Omental fat pad (tissue), 4 donors: ENCODE measurements around the gene TRAPPC2L. TPM values are rescaled to one million over a fixed set of nuclear protein-coding genes. Genes with fewer than 3 reads are reported as not detected.
"Not testable (repeated sequence)": the region's sequence is repeated elsewhere in the genome, so short reads cannot be mapped to it uniquely, and the experiment has no call there.

Experiments used
- ATAC-seq: fragments of 150-250 bp; one replicate; pipeline ENCODE4 v1.9.1; 2016; ENCODE audit warnings: mild to moderate bottlenecking, moderate library complexity; ENCODE audit not compliant: low FRiP score
- DNase-seq: peaks from one replicate; pipeline ENCODE4 v3.0.0-alpha.2; 2019; ENCODE audit warnings: low spot score
- total RNA-seq, 4 donors: library from RNA; depleted of rRNA; stranded (reverse); fragments of >200 nt; gene quantifications; one replicate each; pipeline ENCODE4 v1.1.0, GENCODE V29; 2016
- TF ChIP-seq, protein P1 (sequence below), 3 donors: fragments of 450-650 bp; IDR thresholded peaks; one replicate each; pipeline ENCODE4 v1.5.1; 2016 to 2017; ENCODE audit warnings: antibody characterized with exemption in 3 of 3, mild to moderate bottlenecking in 3 of 3, moderate library complexity in 2 of 3

TRAPPC2L gene
- total RNA-seq, 4 donors from 2014 or later, result 25.3 to 49.4 (median 39.7) TPM

DNA sequence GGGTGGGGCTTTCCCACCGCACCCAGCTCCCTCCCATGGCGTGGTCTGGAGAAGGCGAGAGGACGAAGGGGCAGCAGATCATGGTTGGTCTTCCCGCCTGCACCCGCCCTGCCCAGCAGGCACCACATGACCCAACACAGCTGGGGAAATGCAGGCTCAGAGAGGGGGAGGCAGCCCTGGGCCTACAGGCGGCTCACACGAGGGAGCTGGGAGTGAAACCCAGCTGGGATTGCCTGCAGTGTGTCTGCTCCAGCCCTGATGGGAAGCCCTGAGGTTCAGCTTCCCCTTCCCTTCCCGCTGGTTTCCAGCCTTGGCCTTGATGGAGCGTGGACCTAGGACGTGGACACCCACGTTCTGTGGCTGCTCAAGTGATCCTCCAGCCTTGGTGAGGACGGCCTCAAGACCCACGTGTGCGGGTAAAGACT, 29.5 kb downstream of the TRAPPC2L start:
- no peak for ATAC-seq
- TF ChIP-seq, protein P1, sequence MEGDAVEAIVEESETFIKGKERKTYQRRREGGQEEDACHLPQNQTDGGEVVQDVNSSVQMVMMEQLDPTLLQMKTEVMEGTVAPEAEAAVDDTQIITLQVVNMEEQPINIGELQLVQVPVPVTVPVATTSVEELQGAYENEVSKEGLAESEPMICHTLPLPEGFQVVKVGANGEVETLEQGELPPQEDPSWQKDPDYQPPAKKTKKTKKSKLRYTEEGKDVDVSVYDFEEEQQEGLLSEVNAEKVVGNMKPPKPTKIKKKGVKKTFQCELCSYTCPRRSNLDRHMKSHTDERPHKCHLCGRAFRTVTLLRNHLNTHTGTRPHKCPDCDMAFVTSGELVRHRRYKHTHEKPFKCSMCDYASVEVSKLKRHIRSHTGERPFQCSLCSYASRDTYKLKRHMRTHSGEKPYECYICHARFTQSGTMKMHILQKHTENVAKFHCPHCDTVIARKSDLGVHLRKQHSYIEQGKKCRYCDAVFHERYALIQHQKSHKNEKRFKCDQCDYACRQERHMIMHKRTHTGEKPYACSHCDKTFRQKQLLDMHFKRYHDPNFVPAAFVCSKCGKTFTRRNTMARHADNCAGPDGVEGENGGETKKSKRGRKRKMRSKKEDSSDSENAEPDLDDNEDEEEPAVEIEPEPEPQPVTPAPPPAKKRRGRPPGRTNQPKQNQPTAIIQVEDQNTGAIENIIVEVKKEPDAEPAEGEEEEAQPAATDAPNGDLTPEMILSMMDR (IDR thresholded peaks at IDR 0.05), result no peak
- DNase-seq, result no peak

DNA sequence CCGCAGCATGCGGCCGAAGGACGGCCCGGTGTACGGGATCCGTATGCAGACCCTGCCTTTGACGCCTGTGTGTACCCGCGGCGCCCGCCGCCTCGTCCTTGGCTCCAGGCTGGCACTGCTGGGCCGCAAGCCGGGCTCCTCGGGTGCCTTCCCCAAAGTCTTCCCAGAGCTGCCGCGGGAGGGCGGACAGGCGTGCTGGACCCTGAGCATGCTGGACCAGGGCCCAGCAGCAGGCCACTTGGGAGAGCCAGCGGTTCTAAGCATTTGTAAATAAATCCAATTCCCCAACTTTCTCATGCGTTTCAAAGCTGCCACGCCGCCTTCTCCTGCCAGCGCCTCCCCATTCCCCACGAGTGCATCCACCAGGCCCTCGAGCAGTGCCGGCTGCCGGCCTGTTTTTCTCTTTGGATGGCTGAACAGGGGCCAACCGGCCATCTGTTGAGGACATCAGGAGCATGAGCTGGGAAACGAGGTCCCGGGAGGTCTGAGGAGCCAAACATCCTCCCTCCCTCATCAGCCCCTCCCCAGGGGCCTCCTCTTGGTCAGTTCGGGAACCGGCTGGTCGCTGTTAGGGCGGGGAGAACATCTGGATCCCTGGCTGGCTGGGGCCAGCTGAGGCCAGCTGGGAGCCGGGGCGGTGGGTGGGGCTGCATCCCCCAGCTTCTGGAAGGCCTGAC, 30.1 kb downstream of the TRAPPC2L start:
- ATAC-seq (no peak), DNase-seq (peak; percentile 23)
- TF ChIP-seq, protein P1 (IDR thresholded peaks at IDR 0.05), result no peak

DNA sequence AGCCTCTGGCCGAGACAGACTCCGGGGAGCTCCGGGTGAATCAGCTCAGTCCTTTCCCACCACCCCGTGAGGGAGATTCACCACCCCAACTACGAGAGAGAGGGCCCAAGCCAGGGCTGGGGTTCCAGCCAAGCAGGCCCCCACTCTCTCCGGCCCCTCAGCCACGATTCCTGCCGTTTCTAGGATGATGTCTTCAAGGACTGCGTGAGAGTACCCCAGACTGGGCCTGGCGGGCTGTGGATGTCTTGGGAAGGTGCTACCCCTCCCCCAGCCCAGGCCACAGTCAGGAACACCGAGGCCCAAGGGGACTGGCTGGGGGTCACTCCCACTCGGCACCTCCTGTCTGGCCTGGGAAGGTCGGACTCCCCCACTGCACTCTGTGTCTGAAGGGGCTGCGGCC, 31.1 kb downstream of the TRAPPC2L start:
- no peak for ATAC-seq
- TF ChIP-seq, protein P1 (IDR thresholded peaks at IDR 0.05), result no peak
- no peak for DNase-seq

DNA sequence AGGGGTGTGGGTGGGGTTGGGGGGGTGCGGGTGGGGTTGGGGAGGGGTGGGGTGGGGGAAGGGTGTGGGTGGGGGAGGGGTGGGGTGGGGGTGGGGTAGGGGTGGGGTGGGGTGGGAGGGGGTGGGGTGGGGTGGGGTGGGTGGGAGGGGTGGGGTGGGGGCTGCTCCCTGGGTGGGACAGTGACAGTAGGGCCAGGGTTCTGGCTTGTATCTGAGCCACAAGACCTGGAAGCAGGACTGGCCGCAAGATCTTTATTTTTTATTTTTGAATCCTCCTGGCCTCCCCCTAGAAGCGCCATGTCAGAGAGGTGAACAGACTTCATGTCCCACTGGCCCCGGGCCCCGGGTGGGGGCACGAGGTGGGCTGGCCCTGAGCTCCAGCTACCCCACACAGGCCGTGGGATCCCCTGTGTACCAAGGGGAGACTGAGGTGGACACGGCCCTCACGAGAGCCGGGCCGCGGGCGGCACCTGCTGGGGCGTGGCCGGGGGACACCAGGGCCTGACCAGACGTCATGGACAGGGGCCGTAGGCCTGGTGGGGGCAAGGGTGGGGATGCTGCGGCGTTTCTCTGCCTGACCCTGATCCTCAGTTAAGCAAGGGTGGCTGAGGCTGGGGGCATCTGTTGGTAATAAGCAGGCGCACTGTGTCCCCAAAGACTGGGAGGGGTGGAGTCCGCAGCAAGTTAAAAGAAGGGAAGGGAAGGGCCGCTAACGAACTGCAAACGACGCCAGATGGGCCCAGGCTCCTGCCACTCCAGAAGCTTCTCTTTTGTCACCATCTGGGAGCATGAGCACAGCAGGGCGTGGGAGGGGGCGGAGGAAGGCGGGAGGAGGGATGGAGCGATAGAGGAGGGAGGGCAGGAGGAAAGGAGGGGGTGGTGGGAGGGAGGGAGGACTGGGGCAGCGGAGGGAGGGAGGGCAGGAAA, 31.8 kb downstream of the TRAPPC2L start:
- DNase-seq, result no peak
- ATAC-seq, result no peak

DNA sequence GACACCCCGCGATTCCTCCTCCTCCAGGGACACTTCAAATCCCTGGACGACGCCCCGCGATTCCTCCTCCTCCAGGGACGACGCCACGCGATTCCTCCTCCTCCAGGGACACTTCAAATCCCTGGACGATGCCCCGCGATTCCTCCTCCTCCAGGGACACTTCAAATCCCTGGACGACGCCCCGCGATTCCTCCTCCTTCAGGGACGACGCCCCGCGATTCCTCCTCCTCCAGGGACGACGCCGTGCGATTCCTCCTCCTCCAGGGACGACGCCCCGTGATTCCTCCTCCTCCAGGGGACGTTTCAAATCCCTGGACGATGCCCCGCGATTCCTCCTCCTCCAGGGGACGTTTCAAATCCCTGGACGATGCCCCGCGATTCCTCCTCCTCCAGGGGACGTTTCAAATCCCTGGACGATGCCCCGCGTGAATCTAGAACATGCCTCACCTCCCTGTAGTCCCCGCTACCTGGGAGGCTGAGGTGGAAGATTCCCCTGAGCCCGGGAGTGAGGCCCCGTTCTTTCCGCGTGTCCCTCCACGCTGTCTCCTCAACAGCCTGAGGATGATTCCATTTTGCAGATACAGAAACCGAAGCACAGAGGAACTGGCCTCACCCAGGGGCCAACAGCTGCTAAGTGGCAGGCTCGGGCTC, 32.9 kb downstream of the TRAPPC2L start:
- ATAC-seq, DNase-seq: not testable (repeated sequence)

More for the DNA sequence above, 31.8 kb downstream of the TRAPPC2L start:
- TF ChIP-seq, protein P1 (IDR thresholded peaks at IDR 0.05), result no peak

DNA sequence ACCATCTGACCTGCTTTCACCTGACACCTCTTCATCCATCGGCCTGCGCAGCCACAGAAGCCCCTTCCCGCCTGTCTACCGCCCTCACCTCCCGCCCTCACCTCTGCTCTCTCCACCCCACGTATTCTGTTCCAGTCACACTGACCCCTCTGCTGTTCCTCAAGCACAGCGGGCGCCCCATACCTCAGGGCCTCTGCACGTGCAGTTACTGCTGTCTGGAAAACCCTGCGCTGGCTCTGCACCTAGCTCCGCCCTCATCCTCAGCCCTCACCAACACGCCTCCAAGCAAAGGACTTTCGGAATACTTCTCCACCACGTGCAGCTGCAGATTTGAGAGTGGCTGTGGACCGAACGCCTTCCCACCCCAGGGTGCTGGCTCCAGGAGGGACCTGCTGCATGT, 34.2 kb downstream of the TRAPPC2L start:
- DNase-seq, result no peak
- ATAC-seq, result no peak
- TF ChIP-seq, protein P1 (IDR thresholded peaks at IDR 0.05), result no peak

DNA sequence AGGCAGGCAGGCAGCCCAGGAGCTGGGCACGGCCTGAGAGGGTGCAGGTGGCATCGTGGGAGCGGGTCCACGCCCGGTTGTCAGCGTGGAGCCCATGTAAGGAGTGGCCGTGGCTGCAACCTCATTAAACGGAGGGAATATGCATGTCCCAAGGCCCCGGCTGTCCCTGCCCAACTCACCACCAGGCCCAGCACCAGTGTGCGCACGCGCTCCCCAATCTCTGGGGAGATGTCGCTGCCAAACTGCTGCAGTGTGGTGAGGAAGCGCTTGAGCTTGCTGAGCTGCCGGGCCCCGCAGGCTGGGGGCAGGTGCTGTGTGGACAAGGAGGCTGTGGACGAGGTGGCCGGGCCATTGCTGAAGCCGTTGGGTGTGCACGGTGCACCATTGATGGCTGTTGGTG, 35.1 kb downstream of the TRAPPC2L start:
- no peak for DNase-seq
- TF ChIP-seq, protein P1 (IDR thresholded peaks at IDR 0.05), result no peak
- ATAC-seq, result no peak
